ENCODE data around the gene ENTPD2. TPM values are rescaled to one million over a fixed set of nuclear protein-coding genes. Genes with fewer than 3 reads are reported as not detected.

Gene ENTPD2
- total and polyA plus RNA-seq, 10 of the 15 experiments (the other 5 are each of a cell fraction or from before 2014, with no cell fraction given) = 0.15 to 1.8 (median 0.65) TPM; not detected in 2

DNA sequence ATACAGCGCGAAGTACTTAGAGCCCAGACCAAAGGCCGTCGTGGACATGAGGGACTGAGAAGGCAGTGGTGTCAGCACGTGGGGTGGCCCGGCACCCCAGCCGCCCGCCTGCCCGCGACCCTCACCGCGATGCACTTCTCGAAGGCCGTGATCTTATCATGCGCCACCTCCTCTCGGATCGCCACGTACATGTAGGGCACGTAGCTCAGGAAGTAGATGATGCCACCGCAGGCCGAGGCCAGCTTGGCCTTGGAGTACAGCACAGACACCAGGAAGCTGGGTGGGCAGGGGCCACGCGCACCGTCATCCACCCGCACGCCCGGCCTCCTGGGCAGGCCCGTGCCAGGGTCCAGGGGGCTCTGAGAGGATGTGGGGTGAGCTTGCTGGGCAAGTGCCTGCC is 36.8 kb downstream of the ENTPD2 start:
- no peaks in the 10 kb centered on the region for H3K79me2 ChIP-seq (ENCODE audit: control insufficient read depth, insufficient read depth, low read length)
- H3K9ac ChIP-seq (ENCODE audit: control insufficient read depth, insufficient read depth, low read length) = no peak overlapping the region
- ChIA-PET RAD21 (ENCODE audit: unreplicated experiment) (no interaction called here), CTCF (no interaction called here), POLR2A (no interaction called here), SMC1A (ENCODE audit: uncharacterized antibody, unreplicated experiment) (no interaction called here)
- H3K27me3 ChIP-seq (replicated peaks in 1 of 2; ENCODE audit: control insufficient read depth in 2 of 2, insufficient read depth in 2 of 2, low read length in 1 of 2) = no peaks in the 10 kb centered on the region
- H3K9me3 ChIP-seq (replicated peaks; ENCODE audit: control insufficient read depth, insufficient read depth, low read length) = no peaks in the 10 kb centered on the region; the same call in 2 of the 3 replicates
- no TSS peak for BruUV-seq (replicated peaks)
- in situ Hi-C loops (cut with MboI) (no loop called here), intact Hi-C loops (cut with micrococcal nuclease; ENCODE audit: unreplicated experiment) (no loop called here)
- H3K4me2 ChIP-seq (ENCODE audit: control insufficient read depth, insufficient read depth) = no peak overlapping the region
- H3K4me1 ChIP-seq (ENCODE audit: control insufficient read depth, insufficient read depth, low read length) = no peaks in the 10 kb centered on the region
- H2AFZ ChIP-seq (ENCODE audit: control insufficient read depth, low read depth, low read length) = no peak overlapping the region
- H3K36me3 ChIP-seq (ENCODE audit: control insufficient read depth in 2 of 2, insufficient read depth in 2 of 2, low read length in 1 of 2) = no peaks in the 10 kb centered on the region
- FAIRE-seq (no peak), ATAC-seq (no peak), DNase-seq (ENCODE audit: low read depth, low spot score) (no peak)
- no peak overlapping the region for H3K4me3 ChIP-seq
- TF ChIP-seq CBFB (IDR thresholded peaks at IDR 0.05; ENCODE audit: low read depth) (no peak), MYC (IDR thresholded peaks at IDR 0.05; ENCODE audit: insufficient read depth, insufficient read length, insufficient replicate concordance, low read length, severe bottlenecking) (no peak), BACH1 (IDR thresholded peaks at IDR 0.05; ENCODE audit: borderline replicate concordance) (no peak), MEF2A (IDR thresholded peaks at IDR 0.05; ENCODE audit: insufficient read depth, low read depth, low read length) (no peak), ZNF217 (IDR thresholded peaks at IDR 0.05) (no peak)
- WGBS (ENCODE audit: insufficient coverage, insufficient replicate concordance, low lambda C conversion rate, missing lambda C conversion rate) = 82% methylated on average over 14 of the region's 28 CpGs
- no peaks in the 10 kb centered on the region for H4K20me1 ChIP-seq (ENCODE audit: control insufficient read depth, insufficient read depth)
- no peak overlapping the region for H3K27ac ChIP-seq (ENCODE audit: control insufficient read depth, insufficient read depth)

DNA sequence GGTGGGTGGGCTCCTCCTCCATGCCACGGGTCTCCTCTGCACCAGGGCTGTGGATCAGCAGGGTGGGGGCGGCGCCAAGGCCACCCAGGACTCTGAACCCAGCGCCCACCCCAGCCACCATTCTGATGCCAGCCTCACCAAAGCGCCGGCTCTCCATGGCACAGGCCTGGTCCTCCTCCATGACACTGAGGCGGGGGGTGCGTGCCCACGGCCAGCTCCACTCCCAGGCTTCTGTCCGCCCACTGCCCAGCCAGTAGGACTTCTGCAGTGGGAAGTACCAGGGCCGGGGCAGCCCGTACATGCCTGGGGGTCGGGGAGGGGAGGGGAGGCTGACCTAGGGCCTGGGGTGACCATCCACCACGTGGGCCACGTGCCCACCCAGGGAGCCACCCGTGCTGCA is 37.4 kb downstream of the ENTPD2 start:
- FAIRE-seq (no peak), ATAC-seq (no peak), DNase-seq (ENCODE audit: low read depth, low spot score) (no peak)
- Histone ChIP-seq H3K9ac (ENCODE audit: control insufficient read depth, insufficient read depth, low read length) (no peak overlapping the region), H3K27me3 (replicated peaks in 1 of 2; ENCODE audit: control insufficient read depth in 2 of 2, insufficient read depth in 2 of 2, low read length in 1 of 2) (no peaks in the 10 kb centered on the region), H4K20me1 (ENCODE audit: control insufficient read depth, insufficient read depth) (no peaks in the 10 kb centered on the region), H3K79me2 (ENCODE audit: control insufficient read depth, insufficient read depth, low read length) (no peaks in the 10 kb centered on the region), H3K9me3 (replicated peaks; ENCODE audit: control insufficient read depth, insufficient read depth, low read length) (no peaks in the 10 kb centered on the region; the same call in 2 of the 3 replicates), H2AFZ (ENCODE audit: control insufficient read depth, low read depth, low read length) (no peak overlapping the region), H3K4me1 (ENCODE audit: control insufficient read depth, insufficient read depth, low read length) (no peaks in the 10 kb centered on the region), H3K36me3 (ENCODE audit: control insufficient read depth in 2 of 2, insufficient read depth in 2 of 2, low read length in 1 of 2) (no peaks in the 10 kb centered on the region), H3K27ac (ENCODE audit: control insufficient read depth, insufficient read depth) (no peak overlapping the region), H3K4me3 (no peak overlapping the region), H3K4me2 (ENCODE audit: control insufficient read depth, insufficient read depth) (no peak overlapping the region)
- ChIA-PET SMC1A (ENCODE audit: uncharacterized antibody, unreplicated experiment) (no interaction called here), POLR2A (no interaction called here), RAD21 (ENCODE audit: unreplicated experiment) (no interaction called here), CTCF (no interaction called here)
- WGBS (ENCODE audit: insufficient coverage, insufficient replicate concordance, low lambda C conversion rate, missing lambda C conversion rate) = 81% methylated on average over 15 of the region's 16 CpGs
- in situ Hi-C loops (cut with MboI) (no loop called here), intact Hi-C loops (cut with micrococcal nuclease; ENCODE audit: unreplicated experiment) (no loop called here)
- BruUV-seq (replicated peaks) = no TSS peak
- TF ChIP-seq NR2F1 (conservative IDR thresholded peaks at IDR 0.05) (no peak), CBX3 (IDR thresholded peaks at IDR 0.05; ENCODE audit: borderline replicate concordance, low read depth) (no peak), MTA2 (IDR thresholded peaks at IDR 0.05; ENCODE audit: low read depth) (no peak), CHD4 (IDR thresholded peaks at IDR 0.05) (no peak), TCF12 (IDR thresholded peaks at IDR 0.05; ENCODE audit: low read depth, low read length) (no peak)
- TF ChIP-seq, protein P1, sequence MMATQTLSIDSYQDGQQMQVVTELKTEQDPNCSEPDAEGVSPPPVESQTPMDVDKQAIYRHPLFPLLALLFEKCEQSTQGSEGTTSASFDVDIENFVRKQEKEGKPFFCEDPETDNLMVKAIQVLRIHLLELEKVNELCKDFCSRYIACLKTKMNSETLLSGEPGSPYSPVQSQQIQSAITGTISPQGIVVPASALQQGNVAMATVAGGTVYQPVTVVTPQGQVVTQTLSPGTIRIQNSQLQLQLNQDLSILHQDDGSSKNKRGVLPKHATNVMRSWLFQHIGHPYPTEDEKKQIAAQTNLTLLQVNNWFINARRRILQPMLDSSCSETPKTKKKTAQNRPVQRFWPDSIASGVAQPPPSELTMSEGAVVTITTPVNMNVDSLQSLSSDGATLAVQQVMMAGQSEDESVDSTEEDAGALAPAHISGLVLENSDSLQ (IDR thresholded peaks at IDR 0.05) = no peak
- TF ChIP-seq, protein P2, sequence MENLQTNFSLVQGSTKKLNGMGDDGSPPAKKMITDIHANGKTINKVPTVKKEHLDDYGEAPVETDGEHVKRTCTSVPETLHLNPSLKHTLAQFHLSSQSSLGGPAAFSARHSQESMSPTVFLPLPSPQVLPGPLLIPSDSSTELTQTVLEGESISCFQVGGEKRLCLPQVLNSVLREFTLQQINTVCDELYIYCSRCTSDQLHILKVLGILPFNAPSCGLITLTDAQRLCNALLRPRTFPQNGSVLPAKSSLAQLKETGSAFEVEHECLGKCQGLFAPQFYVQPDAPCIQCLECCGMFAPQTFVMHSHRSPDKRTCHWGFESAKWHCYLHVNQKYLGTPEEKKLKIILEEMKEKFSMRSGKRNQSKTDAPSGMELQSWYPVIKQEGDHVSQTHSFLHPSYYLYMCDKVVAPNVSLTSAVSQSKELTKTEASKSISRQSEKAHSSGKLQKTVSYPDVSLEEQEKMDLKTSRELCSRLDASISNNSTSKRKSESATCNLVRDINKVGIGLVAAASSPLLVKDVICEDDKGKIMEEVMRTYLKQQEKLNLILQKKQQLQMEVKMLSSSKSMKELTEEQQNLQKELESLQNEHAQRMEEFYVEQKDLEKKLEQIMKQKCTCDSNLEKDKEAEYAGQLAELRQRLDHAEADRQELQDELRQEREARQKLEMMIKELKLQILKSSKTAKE (IDR thresholded peaks at IDR 0.05; ENCODE audit: low read depth, poor library complexity, severe bottlenecking) = no peak
- TF ChIP-seq, protein P3, sequence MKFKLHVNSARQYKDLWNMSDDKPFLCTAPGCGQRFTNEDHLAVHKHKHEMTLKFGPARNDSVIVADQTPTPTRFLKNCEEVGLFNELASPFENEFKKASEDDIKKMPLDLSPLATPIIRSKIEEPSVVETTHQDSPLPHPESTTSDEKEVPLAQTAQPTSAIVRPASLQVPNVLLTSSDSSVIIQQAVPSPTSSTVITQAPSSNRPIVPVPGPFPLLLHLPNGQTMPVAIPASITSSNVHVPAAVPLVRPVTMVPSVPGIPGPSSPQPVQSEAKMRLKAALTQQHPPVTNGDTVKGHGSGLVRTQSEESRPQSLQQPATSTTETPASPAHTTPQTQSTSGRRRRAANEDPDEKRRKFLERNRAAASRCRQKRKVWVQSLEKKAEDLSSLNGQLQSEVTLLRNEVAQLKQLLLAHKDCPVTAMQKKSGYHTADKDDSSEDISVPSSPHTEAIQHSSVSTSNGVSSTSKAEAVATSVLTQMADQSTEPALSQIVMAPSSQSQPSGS (IDR thresholded peaks at IDR 0.05; ENCODE audit: low read length) = no peak
